ENCODE measurements around the gene ATG7. TPM values are rescaled to one million over a fixed set of nuclear protein-coding genes. Genes with fewer than 3 reads are reported as not detected.

The ATG7 gene
- total and polyA plus RNA-seq, 2 experiments from 2014 or later = 22.2 to 22.9 TPM

GRCh38 chr3:11581237-11582190 lies 309.3 kb downstream of the ATG7 start:
- no peaks in the 10 kb centered on the region for H3K9me3 ChIP-seq (ENCODE audit: low read depth)
- H3K27me3 ChIP-seq = no peaks in the 10 kb centered on the region
- peaks cover 32% of the 10 kb centered on the region for H3K4me1 ChIP-seq (ENCODE audit: low read depth)
- no peak for DNase-seq (ENCODE audit: low read depth in 1 of 2, low spot score in 1 of 2)
- no peak for TF ChIP-seq CTCF (IDR thresholded peaks at IDR 0.05; ENCODE audit: low read depth, low read length)
- peak overlapping the region; percentile 87 for H3K27ac ChIP-seq
- H3K36me3 ChIP-seq = no peaks in the 10 kb centered on the region
- H3K4me3 ChIP-seq = peak overlapping the region; percentile 23

GRCh38 chr3:11582191-11582968 lies 310.2 kb downstream of the ATG7 start:
- H3K9me3 ChIP-seq (ENCODE audit: low read depth) = no peaks in the 10 kb centered on the region
- peak overlapping the region; percentile 23 for H3K4me3 ChIP-seq
- no peaks in the 10 kb centered on the region for H3K27me3 ChIP-seq
- peaks cover 32% of the 10 kb centered on the region for H3K4me1 ChIP-seq (ENCODE audit: low read depth)
- peak; percentile 65 to 94 for DNase-seq (ENCODE audit: low read depth in 1 of 2, low spot score in 1 of 2)
- peak overlapping the region; percentile 87 for H3K27ac ChIP-seq
- TF ChIP-seq CTCF (IDR thresholded peaks at IDR 0.05; ENCODE audit: low read depth, low read length) = no peak
- no peaks in the 10 kb centered on the region for H3K36me3 ChIP-seq

- no peak for TF ChIP-seq CTCF (IDR thresholded peaks at IDR 0.05; ENCODE audit: low read depth, low read length)
- H3K27ac ChIP-seq = peak overlapping the region; percentile 87
- peaks cover 29% of the 10 kb centered on the region for H3K4me1 ChIP-seq (ENCODE audit: low read depth)
- H3K9me3 ChIP-seq (ENCODE audit: low read depth) = no peaks in the 10 kb centered on the region
- DNase-seq (ENCODE audit: low read depth in 1 of 2, low spot score in 1 of 2) = peak in 1 of 2 donors; percentile 53
- no peak overlapping the region for H3K4me3 ChIP-seq
- H3K27me3 ChIP-seq = no peaks in the 10 kb centered on the region
- H3K36me3 ChIP-seq = no peaks in the 10 kb centered on the region
Measured at GRCh38 chr3:11583235-11583634, 311.0 kb downstream of the ATG7 start.

GRCh38 chr3:11583638-11584046 lies 311.4 kb downstream of the ATG7 start:
- Histone ChIP-seq H3K27ac (peak overlapping the region; percentile 87), H3K9me3 (ENCODE audit: low read depth) (no peaks in the 10 kb centered on the region), H3K36me3 (no peaks in the 10 kb centered on the region), H3K27me3 (no peaks in the 10 kb centered on the region), H3K4me1 (ENCODE audit: low read depth) (peaks cover 31% of the 10 kb centered on the region), H3K4me3 (no peak overlapping the region)
- TF ChIP-seq CTCF (IDR thresholded peaks at IDR 0.05; ENCODE audit: low read depth, low read length) = no peak
- DNase-seq (ENCODE audit: low read depth in 1 of 2, low spot score in 1 of 2) = no peak

GRCh38 chr3:11584570-11584969 lies 312.4 kb downstream of the ATG7 start:
- H3K27ac ChIP-seq = no peak overlapping the region
- peaks cover 40% of the 10 kb centered on the region for H3K4me1 ChIP-seq (ENCODE audit: low read depth)

More at GRCh38 chr3:11584570-11584969, 312.4 kb downstream of the ATG7 start:
- Histone ChIP-seq H3K36me3 (no peaks in the 10 kb centered on the region), H3K9me3 (ENCODE audit: low read depth) (no peaks in the 10 kb centered on the region), H3K4me3 (no peak overlapping the region), H3K27me3 (no peaks in the 10 kb centered on the region)
- TF ChIP-seq CTCF (IDR thresholded peaks at IDR 0.05; ENCODE audit: low read depth, low read length) = no peak
- no peak for DNase-seq (ENCODE audit: low read depth in 1 of 2, low spot score in 1 of 2)

All from cardiac muscle cell (in vitro differentiated cells and primary cell).